ENCODE data around the gene MIGA1. TPM values are rescaled to one million over a fixed set of nuclear protein-coding genes. Genes with fewer than 3 reads are reported as not detected.
A peak's percentile ranks its signal among the peaks of the same experiment; 100 is the strongest.
"Not testable (repeated sequence)": the region's sequence is repeated elsewhere in the genome, so short reads cannot be mapped to it uniquely, and the experiment has no call there.

The MIGA1 gene
- total RNA-seq, 2 experiments from 2014 or later = 10.5 to 10.8 TPM

DNA sequence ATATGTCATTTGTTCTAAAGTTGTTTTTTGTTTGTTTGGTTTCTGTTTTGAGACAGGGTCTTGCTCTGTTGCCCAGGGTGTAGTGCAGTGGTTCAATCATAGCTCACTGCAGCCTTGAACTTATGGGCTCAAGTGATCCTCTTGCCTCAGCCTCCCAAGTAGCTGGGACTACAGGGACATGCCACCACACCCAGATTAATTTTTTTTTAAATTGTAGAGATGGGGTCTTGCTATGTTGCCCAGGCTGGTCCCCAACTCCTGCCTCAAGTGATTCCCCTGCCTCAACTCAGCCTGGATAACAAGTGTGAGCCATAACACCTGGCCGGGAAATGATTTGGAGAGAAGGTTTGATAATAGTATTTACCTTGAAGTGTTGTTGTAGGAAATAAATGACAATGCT is 127.2 kb downstream of the MIGA1 start:
- POLR2A ChIA-PET = no interaction called here
- H3K27ac Mint-ChIP-seq = no peak overlapping the region
- no peaks in the 10 kb centered on the region for H3K4me1 Mint-ChIP-seq
- H3K4me3 Mint-ChIP-seq = no peak overlapping the region
- no peaks in the 10 kb centered on the region for H3K27me3 Mint-ChIP-seq
- H3K9me3 Mint-ChIP-seq = no peaks in the 10 kb centered on the region
- no peak for DNase-seq
- H3K36me3 Mint-ChIP-seq (ENCODE audit: low read depth) = no peaks in the 10 kb centered on the region
- CTCF ChIA-PET = no interaction called here

GRCh38 chr1:77910116-77910515 is 130.7 kb downstream of the MIGA1 start:
- POLR2A ChIA-PET = no interaction called here
- no peaks in the 10 kb centered on the region for H3K9me3 Mint-ChIP-seq
- no peak overlapping the region for H3K4me3 Mint-ChIP-seq
- CTCF ChIA-PET = no interaction called here
- no peak overlapping the region for H3K27ac Mint-ChIP-seq
- H3K27me3 Mint-ChIP-seq = no peaks in the 10 kb centered on the region
- no peak for DNase-seq
- no peaks in the 10 kb centered on the region for H3K4me1 Mint-ChIP-seq
- no peaks in the 10 kb centered on the region for H3K36me3 Mint-ChIP-seq (ENCODE audit: low read depth)

GRCh38 chr1:77918918-77919317 is 139.5 kb downstream of the MIGA1 start:
- H3K4me3 Mint-ChIP-seq; H3K36me3 Mint-ChIP-seq (ENCODE audit: low read depth); H3K27me3 Mint-ChIP-seq; DNase-seq; H3K4me1 Mint-ChIP-seq; H3K27ac Mint-ChIP-seq; POLR2A ChIA-PET; H3K9me3 Mint-ChIP-seq; CTCF ChIA-PET: not testable (repeated sequence)

DNA sequence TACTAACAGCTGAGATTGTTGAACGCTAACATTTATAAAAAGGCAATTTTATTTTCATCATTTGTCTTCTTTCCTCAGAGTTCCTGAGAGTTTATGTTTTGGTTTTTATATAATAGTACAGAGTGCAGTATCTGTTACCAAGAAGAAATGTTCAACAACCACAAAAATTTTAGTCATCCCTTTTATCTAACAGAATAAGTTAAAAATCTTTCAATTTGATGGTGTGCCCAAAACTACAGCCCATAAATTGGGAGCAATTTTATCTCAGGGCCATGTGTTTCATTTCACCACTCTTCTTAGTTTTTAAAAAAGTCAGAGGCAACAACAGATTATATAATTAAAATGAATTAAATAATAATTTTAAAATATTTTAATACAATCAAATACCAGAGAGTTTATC is 146.1 kb downstream of the MIGA1 start:
- Mint-ChIP-seq H3K27me3 (peaks cover 2% of the 10 kb centered on the region), H3K4me1 (peaks cover 20% of the 10 kb centered on the region), H3K27ac (no peak overlapping the region), H3K36me3 (ENCODE audit: low read depth) (peaks cover 5% of the 10 kb centered on the region), H3K9me3 (no peaks in the 10 kb centered on the region), H3K4me3 (no peak overlapping the region)
- POLR2A ChIA-PET = interaction anchor here (1.0 kb wide), 1 partner anchor 53 kb away, joined by 3 read pairs; no protein-coding TSS in a partner anchor
- DNase-seq = no peak
- CTCF ChIA-PET = no interaction called here

GRCh38 chr1:77925956-77926355 is 146.5 kb downstream of the MIGA1 start:
- Mint-ChIP-seq H3K27me3 (peaks cover 2% of the 10 kb centered on the region), H3K27ac (peak overlapping the region; percentile 85), H3K4me1 (peaks cover 20% of the 10 kb centered on the region), H3K4me3 (peak overlapping the region; percentile 75), H3K36me3 (ENCODE audit: low read depth) (peaks cover 9% of the 10 kb centered on the region), H3K9me3 (no peaks in the 10 kb centered on the region)
- POLR2A ChIA-PET = interaction anchor here (0.6 kb wide), 2 partner anchors 80 to 257 kb away, joined by 3 to 5 read pairs; no protein-coding TSS in a partner anchor
- DNase-seq = no peak
- CTCF ChIA-PET = no interaction called here

- peaks cover 9% of the 10 kb centered on the region for H3K36me3 Mint-ChIP-seq (ENCODE audit: low read depth)
- peaks cover 20% of the 10 kb centered on the region for H3K4me1 Mint-ChIP-seq
- H3K4me3 Mint-ChIP-seq = peak overlapping the region; percentile 75
- CTCF ChIA-PET = no interaction called here
- no peaks in the 10 kb centered on the region for H3K9me3 Mint-ChIP-seq
- H3K27ac Mint-ChIP-seq = peak overlapping the region; percentile 85
- H3K27me3 Mint-ChIP-seq = peaks cover 2% of the 10 kb centered on the region
- DNase-seq = no peak
- POLR2A ChIA-PET = interaction anchor here (0.6 to 1.8 kb wide), 5 partner anchors 78 to 258 kb away, joined by 3 to 5 read pairs (median 5); partner anchors contain the start of genes DNAJB4 and ZZZ3
Observed at GRCh38 chr1:77926561-77927357, 147.3 kb downstream of the MIGA1 start.

GRCh38 chr1:77927414-77927813 is 148.0 kb downstream of the MIGA1 start:
- ChIA-PET POLR2A (interaction anchor here (0.6 to 1.8 kb wide), 2 partner anchors 77 to 83 kb away, joined by 5 read pairs; partner anchors contain the start of gene DNAJB4), CTCF (interaction anchor here (1.0 kb wide), 1 partner anchor 187 kb away, joined by 3 read pairs; no protein-coding TSS in a partner anchor)
- H3K27ac Mint-ChIP-seq = peak overlapping the region; percentile 80
- no peak for DNase-seq
- peak overlapping the region; percentile 75 for H3K4me3 Mint-ChIP-seq
- H3K36me3 Mint-ChIP-seq (ENCODE audit: low read depth) = peaks cover 9% of the 10 kb centered on the region
- H3K9me3 Mint-ChIP-seq = no peaks in the 10 kb centered on the region
- H3K27me3 Mint-ChIP-seq = peaks cover 2% of the 10 kb centered on the region
- H3K4me1 Mint-ChIP-seq = peaks cover 20% of the 10 kb centered on the region

Other genes with a start within 250 kb of the MIGA1 start
- 10 to 100 TPM; 34.2 to 39.5 TPM for gene ZZZ3, start 97.0 kb upstream of the MIGA1 start, total RNA-seq
- gene USP33, start 19.8 kb upstream of the MIGA1 start, total RNA-seq = 10 to 100 TPM; 57.7 to 58.6 TPM
- gene NEXN, start 109.0 kb downstream of the MIGA1 start, total RNA-seq = 1 to 10 TPM; 5.3 to 5.7 TPM
- gene FUBP1, start 199.4 kb downstream of the MIGA1 start, total RNA-seq = 100 to 1,000 TPM; 193 to 217 TPM
- 10 to 100 TPM; 11.5 to 13.2 TPM for gene DNAJB4, start 225.3 kb downstream of the MIGA1 start, total RNA-seq